RWPE2 (cell line): ENCODE results near the gene ASTN2.

Experiments
- ATAC-seq: fragments of 200-7000 bp; cut with Tn5 transposase; 3 replicates; pipeline ENCODE4 v1.9.1; 2021; ENCODE audit warnings: low read depth
- DNase-seq: peaks from one replicate; pipeline ENCODE4 v3.0.0-alpha.2; 2020; ENCODE audit warnings: low spot score
- H3K27ac ChIP-seq: fragments of 450-650 bp; 2 replicates; pipeline ENCODE4 v1.5.1; 2017; ENCODE audit warnings: mild to moderate bottlenecking; ENCODE audit not compliant: poor library complexity, severe bottlenecking
- H3K27me3 ChIP-seq: fragments of 250-450 bp; sonication (Bioruptor Pico); 2 replicates; pipeline ENCODE4 v1.5.1; 2021; ENCODE audit warnings: mild to moderate bottlenecking, moderate library complexity; ENCODE audit not compliant: insufficient read depth, poor library complexity, severe bottlenecking
- H3K36me3 ChIP-seq: fragments of 250-450 bp; sonication (Bioruptor Pico); 2 replicates; pipeline ENCODE4 v1.5.1; 2020; ENCODE audit warnings: low read depth, mild to moderate bottlenecking, moderate library complexity
- H3K4me1 ChIP-seq: fragments of 250-450 bp; sonication (Bioruptor Pico); 2 replicates; pipeline ENCODE4 v1.5.1; 2021; ENCODE audit warnings: mild to moderate bottlenecking, moderate library complexity; ENCODE audit not compliant: insufficient read depth, poor library complexity, severe bottlenecking
- H3K4me3 ChIP-seq: fragments of 250-450 bp; sonication (Bioruptor Pico); 2 replicates; pipeline ENCODE4 v1.5.1; 2021; ENCODE audit warnings: mild to moderate bottlenecking, moderate library complexity; ENCODE audit not compliant: severe bottlenecking
- H3K9me3 ChIP-seq: fragments of 250-450 bp; sonication (Bioruptor Pico); 2 replicates; pipeline ENCODE4 v1.5.1; 2021; ENCODE audit warnings: mild to moderate bottlenecking, moderate library complexity; ENCODE audit not compliant: severe bottlenecking
- TF ChIP-seq, protein P1 (sequence below): fragments of 450-650 bp; IDR thresholded peaks from one replicate; pipeline ENCODE4 v1.5.1; 2017; ENCODE audit warnings: mild to moderate bottlenecking, moderate library complexity; ENCODE audit not compliant: poor library complexity, severe bottlenecking

Gene ASTN2

DNA sequence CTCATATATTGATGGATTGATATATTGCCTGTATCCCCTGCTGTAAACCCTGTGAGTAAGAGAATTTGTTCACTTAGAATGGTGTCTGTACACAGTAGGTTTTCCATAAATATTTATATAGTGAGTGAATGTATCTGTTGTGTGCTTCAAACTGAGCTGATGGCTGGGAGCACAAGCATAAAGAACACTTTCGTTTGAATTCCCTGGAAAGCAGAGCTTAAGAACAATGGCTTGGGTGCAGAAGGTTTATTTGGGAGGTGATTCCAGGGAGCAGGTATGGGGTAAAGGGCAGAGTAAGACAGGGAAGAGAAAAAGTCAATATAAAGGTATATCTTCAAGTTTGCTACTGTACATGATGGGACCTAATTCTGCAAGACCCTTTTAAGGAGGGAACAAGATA lies 918.7 kb downstream of the ASTN2 start:
- no peak for ATAC-seq
- no peaks in the 10 kb centered on the region for H3K9me3 ChIP-seq
- no peaks in the 10 kb centered on the region for H3K27me3 ChIP-seq
- no peak overlapping the region for H3K27ac ChIP-seq
- TF ChIP-seq, protein P1, sequence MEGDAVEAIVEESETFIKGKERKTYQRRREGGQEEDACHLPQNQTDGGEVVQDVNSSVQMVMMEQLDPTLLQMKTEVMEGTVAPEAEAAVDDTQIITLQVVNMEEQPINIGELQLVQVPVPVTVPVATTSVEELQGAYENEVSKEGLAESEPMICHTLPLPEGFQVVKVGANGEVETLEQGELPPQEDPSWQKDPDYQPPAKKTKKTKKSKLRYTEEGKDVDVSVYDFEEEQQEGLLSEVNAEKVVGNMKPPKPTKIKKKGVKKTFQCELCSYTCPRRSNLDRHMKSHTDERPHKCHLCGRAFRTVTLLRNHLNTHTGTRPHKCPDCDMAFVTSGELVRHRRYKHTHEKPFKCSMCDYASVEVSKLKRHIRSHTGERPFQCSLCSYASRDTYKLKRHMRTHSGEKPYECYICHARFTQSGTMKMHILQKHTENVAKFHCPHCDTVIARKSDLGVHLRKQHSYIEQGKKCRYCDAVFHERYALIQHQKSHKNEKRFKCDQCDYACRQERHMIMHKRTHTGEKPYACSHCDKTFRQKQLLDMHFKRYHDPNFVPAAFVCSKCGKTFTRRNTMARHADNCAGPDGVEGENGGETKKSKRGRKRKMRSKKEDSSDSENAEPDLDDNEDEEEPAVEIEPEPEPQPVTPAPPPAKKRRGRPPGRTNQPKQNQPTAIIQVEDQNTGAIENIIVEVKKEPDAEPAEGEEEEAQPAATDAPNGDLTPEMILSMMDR: no peak
- DNase-seq: no peak
- no peak overlapping the region for H3K4me3 ChIP-seq
- peaks cover 2% of the 10 kb centered on the region for H3K4me1 ChIP-seq
- H3K36me3 ChIP-seq: no peaks in the 10 kb centered on the region

- TF ChIP-seq, protein P1: no peak
- Histone ChIP-seq H3K4me3 (no peak overlapping the region), H3K27ac (no peak overlapping the region), H3K36me3 (no peaks in the 10 kb centered on the region), H3K4me1 (peaks cover 2% of the 10 kb centered on the region), H3K27me3 (no peaks in the 10 kb centered on the region), H3K9me3 (no peaks in the 10 kb centered on the region)
- no peak for DNase-seq
- no peak for ATAC-seq
Measured at GRCh38 chr9:116495725-116496124, 919.1 kb downstream of the ASTN2 start.

GRCh38 chr9:116494815-116495634 lies 919.8 kb downstream of the ASTN2 start:
- DNase-seq (no peak), ATAC-seq (no peak)
- no peaks in the 10 kb centered on the region for H3K27me3 ChIP-seq
- no peaks in the 10 kb centered on the region for H3K9me3 ChIP-seq
- no peak overlapping the region for H3K4me3 ChIP-seq
- H3K4me1 ChIP-seq: peaks cover 2% of the 10 kb centered on the region
- TF ChIP-seq, protein P1: peak; percentile 74
- no peak overlapping the region for H3K27ac ChIP-seq
- no peaks in the 10 kb centered on the region for H3K36me3 ChIP-seq

DNA sequence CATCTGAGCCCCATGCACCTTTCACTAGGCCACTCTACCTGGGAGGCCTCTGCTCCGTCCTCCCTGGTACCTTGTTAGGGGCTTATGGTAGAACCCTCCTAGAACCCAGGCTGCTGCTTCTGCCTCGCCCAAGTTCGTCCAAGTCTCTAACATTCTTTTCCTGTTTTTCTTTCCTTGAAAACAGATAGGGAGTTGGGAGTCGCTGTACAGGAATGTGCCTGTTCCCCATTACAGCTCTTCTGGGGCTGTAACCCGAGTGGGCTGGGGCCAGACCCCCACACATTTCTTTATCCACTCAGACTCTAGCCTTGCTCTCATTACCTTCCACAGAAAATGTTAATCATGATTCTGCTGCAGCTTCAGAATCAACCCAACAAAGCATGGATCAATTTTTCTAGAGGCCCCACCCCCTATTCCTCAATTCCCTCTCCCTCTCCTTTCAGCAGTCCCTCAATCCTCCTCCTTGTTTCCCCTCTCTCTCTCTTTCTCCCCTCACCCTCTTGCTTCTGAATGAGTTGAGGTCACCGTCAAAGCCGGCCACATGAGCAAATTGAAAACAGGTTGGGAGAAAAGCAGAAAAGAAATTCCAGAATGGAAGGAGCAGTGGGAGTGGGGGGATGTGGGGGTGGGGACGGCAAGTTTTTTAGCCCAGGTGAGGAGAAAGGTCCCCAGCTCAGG lies 921.5 kb downstream of the ASTN2 start:
- no peaks in the 10 kb centered on the region for H3K27me3 ChIP-seq

More for the DNA sequence above, 921.5 kb downstream of the ASTN2 start:
- TF ChIP-seq, protein P1: no peak
- H3K4me1 ChIP-seq: no peaks in the 10 kb centered on the region
- no peak overlapping the region for H3K27ac ChIP-seq
- DNase-seq (no peak), ATAC-seq (no peak)
- no peaks in the 10 kb centered on the region for H3K9me3 ChIP-seq
- H3K36me3 ChIP-seq: no peaks in the 10 kb centered on the region
- H3K4me3 ChIP-seq: no peak overlapping the region
